Measurements from ENCODE around the gene TNFAIP8. TPM values are rescaled to one million over a fixed set of nuclear protein-coding genes. Genes with fewer than 3 reads are reported as not detected.
"Not testable (repeated sequence)": the region's sequence is repeated elsewhere in the genome, so short reads cannot be mapped to it uniquely, and the experiment has no call there.

TNFAIP8 gene
- total RNA-seq, 1 donor from 2014 or later = 18.8 TPM

- Histone ChIP-seq H3K4me3 (ENCODE audit: low read length in 3 of 3) (peak overlapping the region in 2 of 3 donors; percentile 54 to 75), H3K27me3 (ENCODE audit: control insufficient read depth in 3 of 3, insufficient read depth in 3 of 3, low read length in 3 of 3) (no peaks in the 10 kb centered on the region), H3K9me3 (ENCODE audit: control insufficient read depth in 3 of 3, low read length in 3 of 3) (no peaks in the 10 kb centered on the region), H3K27ac (ENCODE audit: low read depth, low read length) (no peak overlapping the region), H3K36me3 (ENCODE audit: control insufficient read depth in 3 of 3, insufficient read depth in 3 of 3, low read length in 3 of 3) (no peaks in the 10 kb centered on the region), H3K4me1 (ENCODE audit: control insufficient read depth in 3 of 3, insufficient read depth in 3 of 3, low read length in 3 of 3) (peaks cover 0 to 4% (median 3%) of the 10 kb centered on the region in 3 donors), H3K9ac (ENCODE audit: low read depth in 1 of 3, low read length in 3 of 3) (no peak overlapping the region)
Measured at GRCh38 chr5:119412279-119413227, 56.7 kb downstream of the TNFAIP8 start.

DNA sequence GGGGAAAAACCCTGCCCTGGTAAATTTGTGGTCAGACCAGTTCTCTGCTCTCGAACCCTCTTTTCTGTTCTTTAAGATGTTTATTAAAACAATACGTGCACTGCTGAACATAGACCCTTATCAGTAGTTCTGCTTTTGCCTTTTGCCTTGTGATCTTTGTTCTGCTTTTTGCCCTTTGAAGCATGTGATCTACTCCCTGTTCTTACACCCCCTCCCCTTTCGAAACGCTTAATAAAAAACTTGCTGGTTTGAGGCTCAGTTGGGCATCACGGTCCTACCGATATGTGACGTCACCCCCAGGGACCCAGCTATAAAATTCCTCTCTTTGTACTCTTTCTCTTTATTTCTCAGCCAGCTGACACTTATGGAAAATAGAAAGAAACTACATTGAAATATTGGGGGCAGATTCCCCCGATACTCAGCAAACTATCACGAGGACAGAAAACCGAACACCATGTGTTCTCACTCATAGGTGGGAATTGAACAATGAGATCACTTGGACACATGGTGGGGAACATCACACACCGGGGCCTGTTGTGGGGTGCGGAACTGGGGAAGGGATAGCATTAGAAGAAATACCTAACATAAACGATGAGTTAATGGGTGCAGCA is 58.4 kb downstream of the TNFAIP8 start:
- not testable (repeated sequence) for H3K9ac ChIP-seq (ENCODE audit: low read depth in 1 of 3, low read length in 3 of 3); H3K36me3 ChIP-seq (ENCODE audit: control insufficient read depth in 3 of 3, insufficient read depth in 3 of 3, low read length in 3 of 3); H3K4me3 ChIP-seq (ENCODE audit: low read length in 3 of 3); H3K27ac ChIP-seq (ENCODE audit: low read depth, low read length); H3K9me3 ChIP-seq (ENCODE audit: control insufficient read depth in 3 of 3, low read length in 3 of 3); H3K4me1 ChIP-seq (ENCODE audit: control insufficient read depth in 3 of 3, insufficient read depth in 3 of 3, low read length in 3 of 3); H3K27me3 ChIP-seq (ENCODE audit: control insufficient read depth in 3 of 3, insufficient read depth in 3 of 3, low read length in 3 of 3)

DNA sequence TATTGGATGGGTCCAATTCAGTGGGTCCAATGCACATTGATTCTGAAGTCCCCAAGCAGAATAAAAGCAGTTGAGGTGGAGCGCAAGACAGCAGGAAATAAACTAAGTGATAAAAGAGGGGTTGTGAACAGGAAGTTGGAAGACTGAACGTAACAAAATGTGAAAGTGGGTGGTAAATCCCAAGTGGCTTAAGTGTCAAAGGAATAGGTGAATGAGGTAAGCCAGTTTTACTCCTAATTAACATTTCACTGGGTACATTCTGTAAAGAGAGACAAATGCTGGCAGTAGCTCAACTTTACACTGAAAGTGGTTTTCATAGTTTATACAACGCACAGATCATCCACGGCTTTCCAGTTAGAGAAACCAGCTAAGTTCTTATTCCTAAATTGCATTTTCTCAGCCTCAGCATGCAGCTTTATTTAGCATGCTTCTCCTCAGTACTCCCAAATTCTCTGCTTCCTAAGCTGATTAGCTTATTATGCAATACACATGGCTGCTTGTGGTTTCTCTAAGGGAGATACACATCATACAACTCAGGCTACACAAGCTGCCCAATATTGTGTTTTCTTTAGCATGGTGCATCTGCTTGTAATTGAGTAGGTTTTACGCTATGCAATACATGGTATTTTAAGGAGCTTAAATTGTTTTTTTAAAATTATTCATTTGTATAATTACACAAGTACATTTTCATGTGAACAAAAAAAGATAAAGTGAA is 62.2 kb downstream of the TNFAIP8 start:
- no peak overlapping the region for H3K27ac ChIP-seq (ENCODE audit: low read depth, low read length)

DNA sequence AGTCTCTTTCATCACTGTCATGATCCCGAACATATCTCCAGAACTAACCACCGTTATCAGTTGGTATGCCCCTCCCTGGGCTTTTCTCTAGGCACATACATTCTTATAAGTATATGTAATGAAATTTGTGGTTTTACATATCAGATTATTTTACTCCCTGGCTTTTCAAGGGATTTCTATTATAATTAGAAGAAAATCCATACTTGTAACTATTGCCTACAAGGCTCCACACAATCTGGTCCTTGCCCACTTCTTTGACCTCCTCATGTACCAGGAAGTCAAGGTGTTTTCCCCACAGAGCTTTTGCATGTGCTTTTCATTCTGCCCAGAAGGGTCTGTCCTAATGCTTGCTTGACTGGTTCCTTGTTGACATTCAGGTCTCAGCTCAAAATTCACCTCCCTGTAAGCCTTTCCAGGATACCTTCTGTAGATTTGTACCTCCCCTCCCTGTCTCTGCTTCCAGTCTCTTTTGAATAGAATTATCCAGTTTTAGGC is 62.8 kb downstream of the TNFAIP8 start:
- Histone ChIP-seq H3K9ac (ENCODE audit: low read depth in 1 of 3, low read length in 3 of 3) (no peak overlapping the region), H3K27ac (ENCODE audit: low read depth, low read length) (no peak overlapping the region), H3K4me3 (ENCODE audit: low read length in 3 of 3) (no peak overlapping the region)

More for the DNA sequence above, 62.2 kb downstream of the TNFAIP8 start:
- H3K4me3 ChIP-seq (ENCODE audit: low read length in 3 of 3) = no peak overlapping the region
- no peak overlapping the region for H3K9ac ChIP-seq (ENCODE audit: low read depth in 1 of 3, low read length in 3 of 3)
- no peaks in the 10 kb centered on the region for H3K36me3 ChIP-seq (ENCODE audit: control insufficient read depth in 3 of 3, insufficient read depth in 3 of 3, low read length in 3 of 3)
- H3K4me1 ChIP-seq (ENCODE audit: control insufficient read depth in 3 of 3, insufficient read depth in 3 of 3, low read length in 3 of 3) = no peaks in the 10 kb centered on the region
- H3K9me3 ChIP-seq (ENCODE audit: control insufficient read depth in 3 of 3, low read length in 3 of 3) = no peaks in the 10 kb centered on the region
- no peaks in the 10 kb centered on the region for H3K27me3 ChIP-seq (ENCODE audit: control insufficient read depth in 3 of 3, insufficient read depth in 3 of 3, low read length in 3 of 3)

GRCh38 chr5:119420169-119420568 is 64.3 kb downstream of the TNFAIP8 start:
- H3K27ac ChIP-seq (ENCODE audit: low read depth, low read length) = no peak overlapping the region
- H3K9ac ChIP-seq (ENCODE audit: low read depth in 1 of 3, low read length in 3 of 3) = no peak overlapping the region
- no peaks in the 10 kb centered on the region for H3K9me3 ChIP-seq (ENCODE audit: control insufficient read depth in 3 of 3, low read length in 3 of 3)
- no peaks in the 10 kb centered on the region for H3K27me3 ChIP-seq (ENCODE audit: control insufficient read depth in 3 of 3, insufficient read depth in 3 of 3, low read length in 3 of 3)
- no peak overlapping the region for H3K4me3 ChIP-seq (ENCODE audit: low read length in 3 of 3)
- no peaks in the 10 kb centered on the region for H3K4me1 ChIP-seq (ENCODE audit: control insufficient read depth in 3 of 3, insufficient read depth in 3 of 3, low read length in 3 of 3)
- H3K36me3 ChIP-seq (ENCODE audit: control insufficient read depth in 3 of 3, insufficient read depth in 3 of 3, low read length in 3 of 3) = no peaks in the 10 kb centered on the region

More for the DNA sequence above, 62.8 kb downstream of the TNFAIP8 start:
- Histone ChIP-seq H3K9me3 (ENCODE audit: control insufficient read depth in 3 of 3, low read length in 3 of 3) (no peaks in the 10 kb centered on the region), H3K4me1 (ENCODE audit: control insufficient read depth in 3 of 3, insufficient read depth in 3 of 3, low read length in 3 of 3) (no peaks in the 10 kb centered on the region), H3K27me3 (ENCODE audit: control insufficient read depth in 3 of 3, insufficient read depth in 3 of 3, low read length in 3 of 3) (no peaks in the 10 kb centered on the region), H3K36me3 (ENCODE audit: control insufficient read depth in 3 of 3, insufficient read depth in 3 of 3, low read length in 3 of 3) (no peaks in the 10 kb centered on the region)

DNA sequence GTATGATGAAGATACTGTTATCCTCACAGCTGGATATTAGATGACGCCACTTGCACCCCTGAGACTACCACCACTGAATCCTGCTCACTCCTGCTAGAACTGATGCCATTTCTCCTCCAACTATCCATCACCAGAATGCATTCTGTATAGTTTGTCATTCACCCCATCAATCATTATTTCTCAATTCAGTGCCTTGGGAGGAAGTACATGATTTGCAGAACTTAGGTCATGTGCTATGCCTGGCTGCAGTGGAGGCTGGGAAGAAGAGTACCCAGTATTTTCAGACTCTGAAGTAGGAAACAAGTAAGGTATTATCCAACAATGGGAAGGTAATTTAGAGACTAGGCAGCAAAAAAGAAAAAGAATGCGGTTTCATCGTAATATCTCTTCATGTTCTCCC is 70.2 kb downstream of the TNFAIP8 start:
- Histone ChIP-seq H3K9me3 (ENCODE audit: control insufficient read depth in 3 of 3, low read length in 3 of 3) (no peaks in the 10 kb centered on the region), H3K36me3 (ENCODE audit: control insufficient read depth in 3 of 3, insufficient read depth in 3 of 3, low read length in 3 of 3) (no peaks in the 10 kb centered on the region), H3K4me3 (ENCODE audit: low read length in 3 of 3) (no peak overlapping the region), H3K27ac (ENCODE audit: low read depth, low read length) (no peak overlapping the region), H3K9ac (ENCODE audit: low read depth in 1 of 3, low read length in 3 of 3) (no peak overlapping the region), H3K27me3 (ENCODE audit: control insufficient read depth in 3 of 3, insufficient read depth in 3 of 3, low read length in 3 of 3) (no peaks in the 10 kb centered on the region), H3K4me1 (ENCODE audit: control insufficient read depth in 3 of 3, insufficient read depth in 3 of 3, low read length in 3 of 3) (no peaks in the 10 kb centered on the region)

- no peaks in the 10 kb centered on the region for H3K36me3 ChIP-seq (ENCODE audit: control insufficient read depth in 3 of 3, insufficient read depth in 3 of 3, low read length in 3 of 3)
- H3K27me3 ChIP-seq (ENCODE audit: control insufficient read depth in 3 of 3, insufficient read depth in 3 of 3, low read length in 3 of 3) = no peaks in the 10 kb centered on the region
- no peaks in the 10 kb centered on the region for H3K9me3 ChIP-seq (ENCODE audit: control insufficient read depth in 3 of 3, low read length in 3 of 3)
- H3K9ac ChIP-seq (ENCODE audit: low read depth in 1 of 3, low read length in 3 of 3) = no peak overlapping the region
- no peak overlapping the region for H3K27ac ChIP-seq (ENCODE audit: low read depth, low read length)
- H3K4me1 ChIP-seq (ENCODE audit: control insufficient read depth in 3 of 3, insufficient read depth in 3 of 3, low read length in 3 of 3) = no peaks in the 10 kb centered on the region
- no peak overlapping the region for H3K4me3 ChIP-seq (ENCODE audit: low read length in 3 of 3)
Measured at GRCh38 chr5:119427060-119427459, 71.2 kb downstream of the TNFAIP8 start.

DNA sequence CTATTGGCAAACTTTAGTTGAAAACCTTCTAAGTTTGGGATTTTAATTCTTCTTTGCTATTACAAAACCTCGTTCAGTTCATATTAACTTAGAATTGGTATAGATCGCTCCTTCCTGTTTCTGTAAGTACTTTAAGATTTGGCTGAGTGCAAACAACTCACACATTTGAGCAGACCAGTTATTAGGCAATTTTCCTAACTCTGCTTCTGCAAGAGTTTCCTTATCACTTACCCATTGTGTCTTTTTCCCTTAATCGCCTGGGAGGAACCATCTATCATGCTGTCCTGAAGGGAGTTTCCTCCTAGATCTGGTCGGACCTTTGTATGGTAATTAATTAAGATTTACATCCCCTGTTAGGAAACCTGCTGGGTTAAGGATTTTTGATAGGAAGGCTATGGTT is 71.8 kb downstream of the TNFAIP8 start:
- H3K36me3 ChIP-seq (ENCODE audit: control insufficient read depth in 3 of 3, insufficient read depth in 3 of 3, low read length in 3 of 3); H3K27ac ChIP-seq (ENCODE audit: low read depth, low read length); H3K9ac ChIP-seq (ENCODE audit: low read depth in 1 of 3, low read length in 3 of 3); H3K4me1 ChIP-seq (ENCODE audit: control insufficient read depth in 3 of 3, insufficient read depth in 3 of 3, low read length in 3 of 3); H3K9me3 ChIP-seq (ENCODE audit: control insufficient read depth in 3 of 3, low read length in 3 of 3); H3K27me3 ChIP-seq (ENCODE audit: control insufficient read depth in 3 of 3, insufficient read depth in 3 of 3, low read length in 3 of 3); H3K4me3 ChIP-seq (ENCODE audit: low read length in 3 of 3): not testable (repeated sequence)

- not testable (repeated sequence) for H3K9ac ChIP-seq (ENCODE audit: low read depth in 1 of 3, low read length in 3 of 3); H3K27ac ChIP-seq (ENCODE audit: low read depth, low read length)
Measured at GRCh38 chr5:119428166-119428565, 72.3 kb downstream of the TNFAIP8 start.

GRCh38 chr5:119428574-119428973 is 72.8 kb downstream of the TNFAIP8 start:
- not testable (repeated sequence) for H3K36me3 ChIP-seq (ENCODE audit: control insufficient read depth in 3 of 3, insufficient read depth in 3 of 3, low read length in 3 of 3); H3K9ac ChIP-seq (ENCODE audit: low read depth in 1 of 3, low read length in 3 of 3); H3K27ac ChIP-seq (ENCODE audit: low read depth, low read length); H3K27me3 ChIP-seq (ENCODE audit: control insufficient read depth in 3 of 3, insufficient read depth in 3 of 3, low read length in 3 of 3); H3K4me3 ChIP-seq (ENCODE audit: low read length in 3 of 3); H3K9me3 ChIP-seq (ENCODE audit: control insufficient read depth in 3 of 3, low read length in 3 of 3); H3K4me1 ChIP-seq (ENCODE audit: control insufficient read depth in 3 of 3, insufficient read depth in 3 of 3, low read length in 3 of 3)

More at GRCh38 chr5:119428166-119428565, 72.3 kb downstream of the TNFAIP8 start:
- H3K4me1 ChIP-seq (ENCODE audit: control insufficient read depth in 3 of 3, insufficient read depth in 3 of 3, low read length in 3 of 3); H3K36me3 ChIP-seq (ENCODE audit: control insufficient read depth in 3 of 3, insufficient read depth in 3 of 3, low read length in 3 of 3); H3K4me3 ChIP-seq (ENCODE audit: low read length in 3 of 3); H3K9me3 ChIP-seq (ENCODE audit: control insufficient read depth in 3 of 3, low read length in 3 of 3); H3K27me3 ChIP-seq (ENCODE audit: control insufficient read depth in 3 of 3, insufficient read depth in 3 of 3, low read length in 3 of 3): not testable (repeated sequence)

All from skeletal muscle tissue (tissue), 4 donors.